T-helper 17 cell (primary cell): ENCODE results near the gene ZMYND11. TPM values are rescaled to one million over a fixed set of nuclear protein-coding genes. Genes with fewer than 3 reads are reported as not detected.

Source experiments
- ATAC-seq: fragments of 150-1000 bp; cut with Tn5 transposase; 2 replicates; pipeline ENCODE4 v1.10.0; 2021; ENCODE audit warnings: mild to moderate bottlenecking, moderate library complexity
- DNase-seq, 3 donors: peaks; one replicate each; pipeline versions ENCODE4 v3.0.0 to v3.0.0-alpha.2; 2020 to 2021
- H3K9me3 ChIP-seq: one replicate; pipeline ENCODE4 v1.7.0; 2013; ENCODE audit warnings: low read length, mild to moderate bottlenecking; ENCODE audit not compliant: control insufficient read depth, poor library complexity, severe bottlenecking
- H3K27ac Mint-ChIP-seq: one replicate; pipeline ENCODE4 v1.8.0; 2022; ENCODE audit warnings: mild to moderate bottlenecking, moderate library complexity, mixed read lengths
- H3K27me3 Mint-ChIP-seq: one replicate; pipeline ENCODE4 v1.8.0; 2022; ENCODE audit warnings: mixed read lengths
- H3K36me3 Mint-ChIP-seq: one replicate; pipeline ENCODE4 v1.8.0; 2022; ENCODE audit warnings: low read depth, mixed read lengths
- H3K4me1 Mint-ChIP-seq: one replicate; pipeline ENCODE4 v1.8.0; 2022; ENCODE audit warnings: mild to moderate bottlenecking, mixed read lengths
- H3K4me3 Mint-ChIP-seq: one replicate; pipeline ENCODE4 v1.8.0; 2022; ENCODE audit warnings: mild to moderate bottlenecking, moderate library complexity, mixed read lengths
- total RNA-seq, 4 donors: library from RNA in 2 of 4; stranded (reverse) in 2 of 4; gene quantifications; one replicate each; pipeline ENCODE4 v1.2.3 and lab custom pipeline; 2022 to 2026

ZMYND11 gene
- total RNA-seq, 2 donors from 2014 or later, result 41.3 TPM

DNA sequence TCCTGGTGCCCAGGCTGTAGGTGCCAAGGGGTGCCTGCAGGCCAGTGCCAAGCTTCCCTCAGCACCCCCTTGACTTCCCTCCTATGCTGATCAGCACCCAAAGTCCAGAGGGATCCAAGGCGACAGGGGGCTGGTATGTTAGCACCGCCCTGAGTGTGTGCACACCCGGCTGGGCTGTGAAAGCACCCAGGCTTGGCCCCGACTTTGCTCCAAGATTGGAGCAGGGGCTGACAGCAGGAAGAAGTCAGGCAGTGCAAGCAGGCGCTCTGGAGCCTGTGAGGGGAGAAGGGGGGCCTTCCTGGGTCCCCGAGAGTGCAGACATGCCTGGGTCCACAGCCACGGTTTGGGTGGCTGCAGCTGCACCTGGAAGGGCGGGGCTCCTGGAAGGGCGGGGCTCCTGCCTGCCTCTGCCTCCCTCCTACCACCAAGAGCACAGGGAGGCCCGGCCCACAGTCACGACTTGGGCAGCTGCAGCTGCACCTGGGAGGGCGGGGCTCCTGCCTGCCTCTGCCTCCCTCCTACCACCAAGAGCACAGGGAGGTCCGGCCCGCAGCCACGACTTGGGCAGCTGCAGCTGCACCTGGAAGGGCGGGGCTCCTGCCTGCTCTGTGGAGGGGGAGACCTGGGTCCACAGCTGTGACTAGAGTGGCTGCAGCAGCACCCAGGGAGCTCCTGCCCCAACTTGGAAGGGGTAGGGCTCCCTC is 30.2 kb upstream of the ZMYND11 start:
- Mint-ChIP-seq H3K36me3 (peaks cover 2% of the 10 kb centered on the region), H3K27me3 (peaks cover 6% of the 10 kb centered on the region), H3K27ac (no peak overlapping the region), H3K4me1 (peaks cover 5% of the 10 kb centered on the region), H3K4me3 (no peak overlapping the region)
- DNase-seq, result no peak
- H3K9me3 ChIP-seq, result no peaks in the 10 kb centered on the region
- ATAC-seq, result no peak

DNA sequence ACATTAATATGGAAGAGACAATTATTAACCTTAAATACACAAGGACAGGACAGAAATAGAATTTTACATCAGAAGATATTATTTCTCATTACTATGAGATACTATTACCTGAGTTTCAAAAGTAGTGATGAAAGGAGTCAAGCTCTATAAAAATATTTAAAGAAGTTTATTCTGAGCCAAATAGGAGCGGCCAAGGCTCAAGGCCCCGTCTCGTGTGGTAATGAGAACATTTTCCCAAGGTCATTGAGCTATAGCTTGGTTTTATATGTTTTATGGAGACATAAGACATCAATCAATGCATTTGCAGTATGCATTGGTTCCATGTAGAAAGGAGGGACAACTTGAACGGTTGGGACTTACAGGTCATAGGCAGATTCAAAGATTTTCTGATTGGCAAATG is 29.4 kb upstream of the ZMYND11 start:
- ATAC-seq, result no peak
- Mint-ChIP-seq H3K4me1 (peaks cover 5% of the 10 kb centered on the region), H3K27ac (no peak overlapping the region), H3K27me3 (peaks cover 6% of the 10 kb centered on the region), H3K36me3 (peaks cover 2% of the 10 kb centered on the region), H3K4me3 (no peak overlapping the region)
- H3K9me3 ChIP-seq, result no peaks in the 10 kb centered on the region
- DNase-seq, result no peak

DNA sequence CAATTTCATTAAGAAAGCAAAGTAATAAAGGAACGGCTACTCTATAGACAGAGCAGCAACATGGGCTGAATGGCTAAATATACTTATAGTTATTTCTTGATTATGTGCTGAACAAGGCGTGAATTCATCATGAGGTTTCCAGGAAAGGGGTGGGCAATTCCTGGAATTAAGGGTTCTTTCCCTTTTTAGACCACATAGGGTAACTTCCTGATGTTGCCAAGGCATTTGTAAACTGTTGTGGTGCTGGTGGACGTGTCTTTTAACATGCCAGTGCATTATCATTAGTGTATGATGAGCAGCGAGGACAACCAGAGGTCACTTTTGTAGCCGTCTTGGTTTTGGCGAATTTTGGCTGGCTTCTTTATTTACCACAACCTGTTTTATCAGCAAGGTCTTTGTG is 28.5 kb upstream of the ZMYND11 start:
- ATAC-seq (no peak), DNase-seq (no peak)
- Mint-ChIP-seq H3K4me1 (peaks cover 5% of the 10 kb centered on the region), H3K27me3 (peaks cover 6% of the 10 kb centered on the region), H3K36me3 (peaks cover 2% of the 10 kb centered on the region), H3K4me3 (no peak overlapping the region), H3K27ac (no peak overlapping the region)
- H3K9me3 ChIP-seq, result no peaks in the 10 kb centered on the region

- no peak for ATAC-seq
- Mint-ChIP-seq H3K4me3 (no peak overlapping the region), H3K27me3 (peaks cover 7% of the 10 kb centered on the region), H3K27ac (no peak overlapping the region), H3K36me3 (no peaks in the 10 kb centered on the region), H3K4me1 (peaks cover 2% of the 10 kb centered on the region)
- no peak for DNase-seq
- H3K9me3 ChIP-seq, result no peaks in the 10 kb centered on the region
These were observed 23.0 kb upstream of the ZMYND11 start for GRCh38 chr10:112246-112645.

- H3K4me1 Mint-ChIP-seq, result peaks cover 10% of the 10 kb centered on the region
- ATAC-seq (no peak), DNase-seq (no peak)
These were observed 10.4 kb upstream of the ZMYND11 start for GRCh38 chr10:124874-125273.

DNA sequence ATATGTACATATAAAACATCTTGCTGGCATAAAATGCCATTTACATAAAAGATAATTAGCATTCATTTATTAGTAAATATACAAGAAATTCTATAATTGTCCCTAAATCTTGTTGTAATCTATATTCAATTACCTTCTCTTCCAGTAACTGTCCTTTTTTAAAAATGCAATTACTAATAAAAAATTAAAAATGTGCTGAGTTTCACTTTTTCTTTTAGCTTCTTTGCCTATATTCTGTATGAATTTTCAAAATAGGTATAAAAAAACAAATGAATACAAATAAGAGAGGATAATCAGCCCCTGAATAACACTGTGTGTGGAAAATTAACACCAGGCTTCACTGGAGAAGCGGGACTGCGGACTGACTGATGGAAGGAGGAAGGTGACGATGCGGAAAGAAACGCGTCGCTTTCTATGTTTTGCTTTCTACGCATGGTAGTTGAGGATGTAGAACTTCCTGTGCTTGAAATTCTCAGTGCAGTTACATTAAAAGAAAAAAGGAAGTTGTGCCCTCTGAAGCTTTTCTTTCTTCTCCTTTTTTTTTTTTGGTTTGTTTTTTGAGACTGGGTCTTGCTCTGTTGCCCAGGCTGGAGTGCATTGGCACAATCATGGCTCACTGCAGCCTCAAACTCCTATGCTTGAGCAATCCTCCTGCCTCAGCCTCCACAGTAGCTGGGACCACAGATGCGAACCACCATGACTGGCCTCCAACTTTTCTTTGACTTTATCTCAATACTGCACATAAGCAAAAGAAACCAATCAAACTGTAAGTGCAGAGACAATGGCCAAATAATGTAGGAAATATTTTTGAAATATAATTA is 7.4 kb upstream of the ZMYND11 start:
- peak overlapping the region; percentile 80 for H3K4me3 Mint-ChIP-seq
- DNase-seq, result no peak
- no peaks in the 10 kb centered on the region for H3K9me3 ChIP-seq
- ATAC-seq, result peak; percentile 77
- H3K36me3 Mint-ChIP-seq, result peaks cover 2% of the 10 kb centered on the region
- H3K27me3 Mint-ChIP-seq, result peaks cover 8% of the 10 kb centered on the region
- H3K27ac Mint-ChIP-seq, result peak overlapping the region; percentile 84
- peaks cover 14% of the 10 kb centered on the region for H3K4me1 Mint-ChIP-seq

More at GRCh38 chr10:124874-125273, 10.4 kb upstream of the ZMYND11 start:
- H3K36me3 Mint-ChIP-seq, result peaks cover 5% of the 10 kb centered on the region
- no peaks in the 10 kb centered on the region for H3K9me3 ChIP-seq
- H3K4me3 Mint-ChIP-seq, result no peak overlapping the region
- no peak overlapping the region for H3K27ac Mint-ChIP-seq
- peaks cover 18% of the 10 kb centered on the region for H3K27me3 Mint-ChIP-seq

DNA sequence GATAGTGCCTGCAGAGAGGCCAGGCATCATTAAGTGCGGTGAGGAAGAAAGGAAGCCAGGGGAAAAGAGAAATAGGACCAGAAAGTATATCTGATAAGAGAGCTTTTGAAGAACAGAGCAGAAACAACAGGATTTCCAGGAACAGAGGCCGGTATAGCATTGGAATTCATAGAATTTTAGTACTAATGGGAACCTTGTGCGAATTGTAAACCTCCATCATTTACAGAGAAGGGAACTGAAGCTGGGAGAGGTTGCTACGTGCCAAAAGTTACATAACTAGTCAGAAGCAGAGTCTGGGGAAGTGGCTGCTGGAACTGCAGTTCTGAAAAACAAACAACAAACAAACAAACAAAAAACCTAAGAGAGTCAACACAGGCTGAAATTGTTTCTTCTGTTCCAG is 5.4 kb upstream of the ZMYND11 start:
- H3K36me3 Mint-ChIP-seq, result peaks cover 2% of the 10 kb centered on the region
- no peak overlapping the region for H3K4me3 Mint-ChIP-seq
- H3K4me1 Mint-ChIP-seq, result peaks cover 16% of the 10 kb centered on the region
- no peaks in the 10 kb centered on the region for H3K27me3 Mint-ChIP-seq
- DNase-seq (no peak), ATAC-seq (no peak)
- peak overlapping the region; percentile 57 for H3K27ac Mint-ChIP-seq
- no peaks in the 10 kb centered on the region for H3K9me3 ChIP-seq

- no peaks in the 10 kb centered on the region for H3K36me3 Mint-ChIP-seq
- no peak for ATAC-seq
- no peaks in the 10 kb centered on the region for H3K9me3 ChIP-seq
- DNase-seq, result no peak
- H3K4me3 Mint-ChIP-seq, result peak overlapping the region; percentile 86
- no peaks in the 10 kb centered on the region for H3K27me3 Mint-ChIP-seq
- H3K4me1 Mint-ChIP-seq, result peaks cover 24% of the 10 kb centered on the region
- H3K27ac Mint-ChIP-seq, result no peak overlapping the region
These were observed 2.0 kb upstream of the ZMYND11 start for GRCh38 chr10:132946-133898.

DNA sequence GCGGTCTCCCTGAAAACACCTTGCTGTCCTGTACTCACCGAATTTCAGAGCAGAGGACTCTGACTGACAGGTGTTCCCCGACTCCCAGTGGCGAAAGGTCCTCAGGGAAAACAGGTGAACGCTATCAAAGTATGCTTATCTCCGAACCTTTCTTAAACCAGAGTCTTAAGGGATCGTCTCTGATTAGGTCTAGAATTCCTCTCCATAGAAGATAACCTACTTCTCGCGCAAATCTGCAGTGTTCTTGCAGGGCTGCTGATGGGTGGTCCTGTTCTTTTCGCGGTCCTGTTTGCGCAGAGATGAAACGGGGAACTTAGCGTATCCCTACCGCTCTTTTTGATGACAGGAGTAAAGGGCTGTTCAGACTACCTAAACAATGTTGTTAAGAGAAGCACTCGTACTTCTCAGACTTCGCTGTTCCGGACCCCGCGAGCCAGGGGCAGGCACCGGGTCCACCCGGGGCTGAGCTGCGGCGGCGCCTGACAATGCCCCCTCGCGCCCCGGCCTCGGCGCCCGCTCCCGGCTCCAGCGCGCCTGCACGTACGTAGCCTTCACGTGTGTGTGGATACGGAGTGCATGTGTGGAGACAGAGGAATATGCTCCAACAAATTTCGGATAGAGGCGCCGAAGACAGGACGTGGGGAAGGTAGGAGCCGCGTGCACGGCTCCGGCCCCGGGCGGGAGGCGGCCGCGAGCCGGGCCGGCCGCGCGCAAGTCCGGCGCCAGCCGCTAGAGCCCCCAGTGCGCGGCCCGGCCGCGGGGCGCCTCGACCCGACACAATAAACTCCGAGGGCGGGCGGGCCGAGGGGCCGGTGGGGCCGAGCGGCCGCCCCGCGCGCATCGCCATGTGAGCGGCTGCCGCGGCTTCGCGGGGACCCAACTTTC is 766 bp upstream of the ZMYND11 start:
- H3K27ac Mint-ChIP-seq, result peak overlapping the region; percentile 54
- H3K27me3 Mint-ChIP-seq, result no peaks in the 10 kb centered on the region
- ATAC-seq (peak; percentile 3), DNase-seq (peak; percentile 9 to 26 (median 11))
- peaks cover 22% of the 10 kb centered on the region for H3K4me1 Mint-ChIP-seq
- no peaks in the 10 kb centered on the region for H3K9me3 ChIP-seq
- no peaks in the 10 kb centered on the region for H3K36me3 Mint-ChIP-seq
- H3K4me3 Mint-ChIP-seq, result peak overlapping the region; percentile 86

GRCh38 chr10:135601-136464 is 578 bp downstream of the ZMYND11 start:
- H3K4me3 Mint-ChIP-seq, result peak overlapping the region; percentile 92

DNA sequence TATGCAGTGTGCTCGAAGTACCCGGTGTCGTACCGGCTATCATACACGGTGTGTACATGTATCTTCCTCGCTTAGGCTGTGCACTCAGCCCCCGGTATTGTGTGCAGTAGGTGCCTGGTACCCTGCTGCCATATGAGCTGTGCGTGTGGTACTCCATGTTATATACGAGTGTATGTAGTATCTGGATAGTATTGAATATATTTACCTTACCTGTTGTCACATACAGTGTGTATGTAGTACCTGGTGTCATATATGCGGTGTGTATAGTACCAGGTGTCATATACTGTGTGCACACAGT is 1.2 kb downstream of the ZMYND11 start:
- Mint-ChIP-seq H3K27me3 (no peaks in the 10 kb centered on the region), H3K4me3 (peak overlapping the region; percentile 92), H3K27ac (peak overlapping the region; percentile 89), H3K4me1 (peaks cover 20% of the 10 kb centered on the region), H3K36me3 (no peaks in the 10 kb centered on the region)
- no peak for DNase-seq
- H3K9me3 ChIP-seq, result no peaks in the 10 kb centered on the region
- ATAC-seq, result no peak

More at GRCh38 chr10:135601-136464, 578 bp downstream of the ZMYND11 start:
- ATAC-seq (peak; percentile 57), DNase-seq (peak; percentile 36 to 47 (median 42))
- Mint-ChIP-seq H3K27ac (peak overlapping the region; percentile 89), H3K36me3 (no peaks in the 10 kb centered on the region), H3K27me3 (no peaks in the 10 kb centered on the region), H3K4me1 (peaks cover 20% of the 10 kb centered on the region)
- no peaks in the 10 kb centered on the region for H3K9me3 ChIP-seq
